Gastrocnemius medialis (tissue), 4 donors: ENCODE results near the gene C2orf49.

Experiments
- POLR2A ChIP-seq, 2 donors: fragments of 450-650 bp; IDR thresholded peaks; one replicate each; pipeline ENCODE4 v1.6.1; 2017; ENCODE audit warnings: antibody characterized with exemption in 2 of 2, mild to moderate bottlenecking in 2 of 2, moderate library complexity in 2 of 2
- TF ChIP-seq, protein P1 (sequence below), 5 experiments: fragments of 450-650 bp in 3 of 5; fragments of 200-600 bp in 2 of 5; sonication (generic) in 2 of 5; IDR thresholded peaks in 4 of 5; conservative IDR thresholded peaks in 1 of 5; 1 replicate in 4 of 5; 2 replicates in 1 of 5; pipeline ENCODE4 v1.5.1; 2016 to 2019; ENCODE audit warnings: antibody characterized with exemption in 5 of 5, mild to moderate bottlenecking in 3 of 5, moderate library complexity in 3 of 5

DNA sequence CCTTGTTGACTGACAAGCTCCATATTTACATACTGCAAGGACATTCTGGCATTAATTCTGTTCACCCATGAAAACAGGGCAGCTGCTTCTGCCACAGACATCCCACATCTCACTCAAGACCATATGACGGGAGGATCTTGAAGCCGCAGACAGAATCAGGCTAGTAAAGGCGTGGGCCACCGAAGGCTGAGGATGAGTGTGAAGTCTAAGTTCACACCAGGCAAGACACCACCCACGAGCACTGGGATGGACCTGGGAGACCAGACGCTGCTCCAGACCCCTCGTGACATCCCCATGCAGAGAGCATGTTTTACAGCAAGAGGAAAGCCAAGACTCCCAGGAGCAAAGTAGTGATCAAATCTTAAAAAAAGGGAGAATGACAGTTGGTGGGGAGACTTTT, 58.4 kb downstream of the C2orf49 start:
- no peak for TF ChIP-seq POLR2A (IDR thresholded peaks at IDR 0.05)
- TF ChIP-seq, protein P1, sequence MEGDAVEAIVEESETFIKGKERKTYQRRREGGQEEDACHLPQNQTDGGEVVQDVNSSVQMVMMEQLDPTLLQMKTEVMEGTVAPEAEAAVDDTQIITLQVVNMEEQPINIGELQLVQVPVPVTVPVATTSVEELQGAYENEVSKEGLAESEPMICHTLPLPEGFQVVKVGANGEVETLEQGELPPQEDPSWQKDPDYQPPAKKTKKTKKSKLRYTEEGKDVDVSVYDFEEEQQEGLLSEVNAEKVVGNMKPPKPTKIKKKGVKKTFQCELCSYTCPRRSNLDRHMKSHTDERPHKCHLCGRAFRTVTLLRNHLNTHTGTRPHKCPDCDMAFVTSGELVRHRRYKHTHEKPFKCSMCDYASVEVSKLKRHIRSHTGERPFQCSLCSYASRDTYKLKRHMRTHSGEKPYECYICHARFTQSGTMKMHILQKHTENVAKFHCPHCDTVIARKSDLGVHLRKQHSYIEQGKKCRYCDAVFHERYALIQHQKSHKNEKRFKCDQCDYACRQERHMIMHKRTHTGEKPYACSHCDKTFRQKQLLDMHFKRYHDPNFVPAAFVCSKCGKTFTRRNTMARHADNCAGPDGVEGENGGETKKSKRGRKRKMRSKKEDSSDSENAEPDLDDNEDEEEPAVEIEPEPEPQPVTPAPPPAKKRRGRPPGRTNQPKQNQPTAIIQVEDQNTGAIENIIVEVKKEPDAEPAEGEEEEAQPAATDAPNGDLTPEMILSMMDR (IDR thresholded peaks at IDR 0.05 in 4 of 5, conservative IDR thresholded peaks at IDR 0.05 in 1 of 5), result no peak
